NCI-H1694 treated with DMSO at 0.1 percent for 48 hours (cell line): ENCODE data around the gene LSP1.

Experiments
- DNase-seq: peaks from one replicate; lab custom pipeline; 2025; lab: John Stamatoyannopoulos, UW

The LSP1 gene

DNA sequence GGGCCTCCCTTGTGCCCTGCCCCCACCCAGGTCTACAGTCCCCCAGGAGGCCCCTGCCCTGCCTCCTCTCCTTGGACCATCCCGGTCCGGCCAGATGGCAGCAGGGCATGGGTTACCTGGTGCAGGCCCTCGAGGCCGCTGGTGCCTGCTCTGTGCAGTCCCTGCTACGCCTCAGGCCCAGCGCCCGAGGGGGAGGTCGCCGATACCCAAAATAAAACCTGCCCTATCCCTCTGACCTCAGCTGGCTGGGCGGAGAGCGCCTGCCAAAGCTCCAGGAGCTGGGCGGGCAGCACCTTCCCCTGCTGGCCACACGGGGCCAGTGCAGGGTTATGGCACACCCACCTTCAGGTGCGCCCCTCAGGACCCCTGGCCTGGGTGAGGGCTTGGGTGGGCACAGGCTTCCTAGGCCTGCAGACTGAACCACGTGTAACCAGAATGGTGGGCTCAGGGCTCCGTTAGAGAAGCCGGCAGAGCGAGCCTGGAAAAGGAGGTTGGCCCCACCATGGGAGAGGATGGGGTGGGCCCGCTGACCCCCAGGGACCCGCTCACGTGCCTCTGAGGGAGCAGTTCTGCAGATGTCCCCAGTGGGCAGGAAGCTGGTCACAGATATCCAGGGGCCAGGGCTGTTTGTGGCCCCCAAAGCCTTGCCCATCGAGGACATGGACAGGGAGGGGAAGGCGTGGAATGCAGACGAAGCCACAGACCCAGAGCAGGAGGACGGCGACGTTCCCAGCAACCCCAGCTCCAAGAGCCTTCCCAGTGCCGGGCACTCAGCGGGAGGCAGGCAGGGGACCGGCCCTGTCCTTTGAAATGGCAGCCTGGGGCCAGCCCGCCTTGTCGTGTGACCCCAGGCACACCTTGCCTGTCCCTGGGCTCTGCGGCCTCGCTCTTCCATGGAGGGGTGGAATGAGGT is 64.9 kb downstream of the LSP1 start:
- DNase-seq, result no peak

DNA sequence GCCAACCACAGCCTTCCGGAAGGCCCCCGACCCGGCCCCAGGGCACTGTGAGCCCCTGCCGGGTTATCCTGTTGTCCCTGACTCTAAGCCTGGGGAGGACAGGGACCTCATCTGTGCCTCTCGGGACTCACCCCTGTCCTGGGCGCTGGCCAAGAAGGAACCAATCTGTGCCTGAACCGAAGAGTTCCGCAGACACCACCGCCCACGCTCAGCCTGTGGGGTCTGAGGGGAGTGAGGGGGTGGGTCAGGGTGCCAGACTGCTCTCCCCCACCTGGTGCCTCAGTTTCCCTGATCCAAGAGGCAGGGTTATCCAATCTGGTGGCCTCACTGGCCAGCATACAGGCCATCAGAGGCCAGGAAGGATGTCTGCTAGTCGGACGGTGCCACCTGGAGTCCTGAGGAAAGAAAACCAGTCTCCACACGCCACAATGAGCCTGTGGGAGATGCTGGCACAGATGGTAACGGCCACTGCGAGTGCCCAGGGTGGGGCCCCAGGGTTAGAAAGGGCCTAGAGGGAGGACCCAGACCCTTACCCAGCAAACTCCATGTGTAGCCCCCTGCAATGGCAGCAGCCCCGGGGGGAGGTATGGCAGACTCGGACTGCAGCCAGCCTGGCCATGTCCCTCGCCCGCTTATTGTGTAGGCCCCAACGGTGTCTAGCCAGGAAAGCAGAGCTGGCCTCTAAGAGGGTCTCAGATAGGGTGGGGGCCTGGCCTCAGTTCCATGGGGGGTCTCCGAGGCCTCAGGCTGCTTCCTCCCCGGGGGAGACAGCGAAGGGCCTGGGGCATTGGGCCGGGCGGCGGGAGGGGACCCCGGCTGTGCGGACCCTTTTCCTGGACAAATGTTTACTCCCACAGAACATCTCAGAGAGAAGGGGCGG is 65.8 kb downstream of the LSP1 start:
- DNase-seq, result no peak

DNA sequence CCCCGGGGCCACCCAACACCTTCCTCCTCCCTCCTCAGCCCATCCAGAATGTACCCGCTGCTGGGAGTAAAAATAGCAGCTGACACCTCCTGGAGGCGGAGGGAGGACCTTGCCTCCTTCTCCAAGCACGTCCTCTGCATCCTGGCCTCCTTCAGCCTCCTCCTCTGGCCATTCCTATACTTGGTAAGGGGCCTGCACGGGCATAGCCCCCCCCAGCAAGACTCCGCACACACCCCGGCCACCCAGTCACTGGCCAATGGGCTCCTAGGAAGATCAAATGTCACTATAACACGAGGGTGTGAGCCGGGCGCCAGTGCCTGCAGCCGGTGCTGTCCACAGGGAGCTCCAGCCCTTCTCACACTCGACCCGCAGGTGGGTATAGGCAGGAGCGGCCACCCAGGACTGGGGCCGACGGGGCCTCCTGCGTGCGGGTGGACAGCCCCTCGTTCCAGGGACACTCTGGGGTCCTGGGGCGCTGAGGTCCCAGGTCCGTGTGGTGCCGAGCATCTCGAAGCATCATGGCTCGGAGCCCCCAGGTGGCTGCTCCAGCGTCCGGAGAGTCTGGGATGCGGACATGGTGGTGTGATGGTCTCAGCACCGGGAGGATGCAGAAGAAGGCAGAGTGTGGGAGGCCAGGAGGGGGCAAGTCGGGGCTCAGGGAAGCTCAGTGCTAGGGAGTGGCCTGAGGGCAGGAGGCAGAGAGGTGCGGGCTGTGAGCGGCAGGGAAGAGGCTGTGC is 66.7 kb downstream of the LSP1 start, which contains the start of gene TNNT3:
Gene TNNT3 (plus strand): TSS at position 313 of the 737 bp plus-strand sequence. CDS start 3,172 bp downstream, outside the sequence.
- DNase-seq, result no peak

DNA sequence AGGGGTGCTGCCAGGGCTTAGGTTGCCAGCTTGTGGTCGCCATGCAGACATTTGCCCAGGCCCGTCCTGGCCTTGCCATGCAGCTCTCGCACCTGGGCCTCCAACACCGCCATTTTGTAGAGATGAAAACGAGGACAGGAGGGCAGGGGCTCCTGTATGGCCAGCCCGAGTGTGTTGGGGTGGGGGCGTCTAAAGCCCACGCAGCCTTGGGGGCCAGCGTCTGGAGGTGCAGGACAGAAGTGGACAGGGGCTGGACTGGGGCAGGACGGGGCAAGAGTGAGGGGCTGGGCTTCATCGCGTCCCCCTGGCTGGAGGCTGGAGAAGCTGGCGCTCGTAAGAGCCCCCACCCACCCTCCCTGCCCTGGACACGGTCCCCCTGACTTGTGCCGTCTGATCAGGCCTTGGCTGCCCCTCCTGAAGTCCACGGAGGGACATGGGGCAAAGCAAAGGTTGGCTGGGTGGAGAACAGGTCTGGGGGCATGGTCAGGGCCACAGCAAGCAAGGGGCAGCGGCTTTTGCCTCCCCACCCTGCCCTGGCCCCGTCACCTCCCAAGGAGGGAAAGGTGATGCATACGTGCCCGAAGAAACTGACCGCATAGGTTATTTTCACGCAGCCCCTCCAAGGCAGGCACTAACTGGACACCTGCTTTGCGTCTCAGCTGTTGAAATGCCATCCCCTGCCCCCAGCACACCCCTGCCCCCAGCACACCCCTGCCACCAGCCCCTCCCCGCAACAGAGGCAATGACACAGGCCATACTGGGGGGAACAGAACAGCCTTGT is 67.4 kb downstream of the LSP1 start:
- DNase-seq, result no peak

DNA sequence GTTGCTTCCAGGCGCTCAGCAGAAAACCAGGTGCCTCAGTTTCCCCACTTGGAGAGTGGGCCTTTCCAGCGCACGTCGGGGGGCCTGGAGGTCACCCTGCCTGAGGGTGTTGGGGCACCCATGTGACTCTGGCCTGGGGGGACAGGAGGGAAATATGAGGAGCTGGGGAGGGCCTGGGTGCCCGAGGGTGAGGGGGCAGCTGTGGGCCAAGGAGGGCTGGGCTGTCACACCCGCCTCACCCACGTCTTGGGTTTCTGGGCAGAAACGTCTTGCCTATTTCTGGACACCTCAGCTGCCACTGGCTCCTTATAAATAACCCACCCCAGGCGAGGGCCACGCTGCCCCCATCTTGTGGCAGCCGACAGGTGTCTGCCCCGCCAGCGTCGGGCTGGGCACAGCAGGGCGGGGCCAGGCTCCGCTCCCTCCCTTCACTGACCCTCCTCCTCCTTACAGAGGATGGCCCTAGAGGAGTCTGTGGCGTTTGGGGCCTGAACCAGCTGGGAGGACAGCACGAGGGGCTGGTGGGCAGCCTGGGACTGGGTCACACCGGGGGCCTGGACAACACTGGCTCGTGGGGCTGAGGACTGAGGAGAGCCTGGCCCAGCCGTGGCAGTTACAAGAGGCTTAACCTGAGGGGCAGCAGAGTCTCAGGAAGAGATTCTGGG is 68.2 kb downstream of the LSP1 start:
- no peak for DNase-seq

DNA sequence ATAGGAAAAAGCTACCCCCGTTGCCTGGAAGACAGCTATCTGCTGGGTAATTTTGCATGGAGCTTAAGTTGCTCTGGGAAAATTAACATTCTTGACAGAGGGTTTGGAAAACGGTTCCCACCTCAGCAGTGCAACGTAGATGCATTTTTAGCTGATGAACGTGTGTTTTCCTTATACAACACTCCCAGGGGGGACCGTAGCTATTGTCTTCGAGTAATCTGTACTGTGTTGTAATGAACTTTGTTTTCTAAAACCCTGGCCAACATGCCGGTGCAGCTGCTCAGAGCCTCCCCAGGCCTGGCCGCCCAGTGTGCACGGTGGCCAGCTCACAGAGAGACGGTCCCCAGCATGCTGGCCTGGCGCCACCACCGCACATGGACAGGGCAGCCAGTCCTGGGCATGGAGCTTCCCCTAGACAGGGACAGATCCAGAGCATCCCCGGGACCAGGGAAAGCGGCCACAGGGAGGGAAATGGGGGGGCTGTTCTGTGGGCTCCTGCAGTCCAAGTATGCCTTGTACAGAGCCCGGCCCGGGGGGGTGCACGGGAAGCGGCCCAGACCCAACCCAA is 68.8 kb downstream of the LSP1 start:
- no peak for DNase-seq

DNA sequence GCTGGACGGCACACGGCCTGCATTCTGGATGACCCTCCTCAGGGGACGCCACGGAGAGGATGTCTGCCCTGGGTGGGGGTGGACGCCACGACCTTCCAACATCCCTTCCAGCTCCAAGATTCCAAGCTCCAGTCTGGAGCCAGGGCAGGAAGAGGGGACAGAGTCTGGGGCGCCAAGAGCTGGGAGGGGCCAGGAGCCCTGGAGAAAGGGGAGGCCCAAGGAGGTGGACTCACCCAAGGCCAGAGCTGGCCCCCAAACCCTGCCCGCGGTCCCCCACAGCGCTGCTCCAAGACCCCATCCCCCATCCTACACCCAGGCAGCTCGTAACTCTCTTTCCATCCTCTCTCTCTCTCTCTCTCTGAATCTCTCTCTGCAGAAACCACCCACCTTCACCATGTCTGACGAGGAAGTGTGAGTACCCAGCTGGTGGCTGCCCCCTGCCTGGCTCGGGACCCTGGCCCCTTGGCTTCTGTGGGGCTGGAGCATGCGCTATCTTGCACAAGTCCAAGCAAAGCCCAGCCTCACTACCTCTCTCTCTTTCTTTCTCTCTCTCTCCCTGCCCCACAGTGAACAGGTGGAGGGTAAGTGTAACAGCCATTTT is 69.7 kb downstream of the LSP1 start:
- no peak for DNase-seq

DNA sequence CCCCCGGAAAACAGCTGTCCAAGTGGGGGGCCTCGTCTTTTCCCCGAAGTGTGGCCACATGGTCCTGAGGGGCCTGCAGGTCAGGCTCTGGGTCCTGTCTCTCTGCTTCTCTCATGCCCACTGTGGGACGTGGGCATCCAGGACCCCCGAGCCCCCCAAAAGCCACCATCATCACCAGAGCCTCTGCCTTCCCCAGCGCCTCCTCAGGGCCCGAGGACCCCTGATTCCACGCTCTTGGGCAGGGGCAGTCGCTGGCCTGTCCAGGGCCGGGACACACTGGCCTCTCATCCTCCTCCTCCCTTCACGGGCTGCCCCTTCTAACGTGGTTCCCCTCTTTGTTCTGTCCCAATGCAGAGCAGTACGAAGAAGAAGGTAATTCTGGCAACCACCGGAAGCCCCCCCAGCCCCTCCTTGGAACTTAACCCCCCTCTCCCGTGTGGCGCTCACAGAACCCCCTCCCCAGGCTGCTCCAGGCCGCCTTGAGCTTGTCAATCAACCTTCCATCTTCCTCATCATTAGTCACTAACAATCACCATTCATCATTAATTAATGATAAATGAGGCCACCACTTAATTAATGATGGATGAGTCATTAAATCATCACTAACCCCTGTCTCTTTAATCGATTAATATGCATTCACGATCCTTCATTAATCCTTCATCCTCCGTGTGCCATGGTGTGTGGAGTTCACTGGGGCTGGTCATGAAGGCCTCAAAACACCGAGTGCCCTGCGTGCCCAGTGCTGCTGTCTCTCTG is 70.5 kb downstream of the LSP1 start:
- no peak for DNase-seq

DNA sequence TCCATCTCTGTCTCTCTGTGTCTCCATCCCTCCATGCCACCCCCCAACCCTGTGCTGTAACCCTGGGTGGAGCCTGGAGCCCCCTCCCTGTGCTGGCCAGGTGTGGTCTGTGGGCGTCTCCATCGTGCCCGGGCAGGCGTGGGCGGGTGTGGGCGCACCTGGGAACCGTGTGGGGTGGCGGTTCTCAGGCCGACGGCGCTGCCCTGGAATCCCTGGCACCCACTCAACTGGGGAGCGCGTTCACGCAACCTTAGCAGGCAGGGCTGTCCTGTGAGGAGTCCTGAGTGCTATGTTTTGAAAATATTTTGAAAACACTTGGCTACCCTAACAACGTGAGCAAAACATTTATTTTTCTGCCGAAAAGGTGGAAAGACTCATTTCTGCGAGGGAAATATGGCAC is 71.3 kb downstream of the LSP1 start:
- no peak for DNase-seq

DNA sequence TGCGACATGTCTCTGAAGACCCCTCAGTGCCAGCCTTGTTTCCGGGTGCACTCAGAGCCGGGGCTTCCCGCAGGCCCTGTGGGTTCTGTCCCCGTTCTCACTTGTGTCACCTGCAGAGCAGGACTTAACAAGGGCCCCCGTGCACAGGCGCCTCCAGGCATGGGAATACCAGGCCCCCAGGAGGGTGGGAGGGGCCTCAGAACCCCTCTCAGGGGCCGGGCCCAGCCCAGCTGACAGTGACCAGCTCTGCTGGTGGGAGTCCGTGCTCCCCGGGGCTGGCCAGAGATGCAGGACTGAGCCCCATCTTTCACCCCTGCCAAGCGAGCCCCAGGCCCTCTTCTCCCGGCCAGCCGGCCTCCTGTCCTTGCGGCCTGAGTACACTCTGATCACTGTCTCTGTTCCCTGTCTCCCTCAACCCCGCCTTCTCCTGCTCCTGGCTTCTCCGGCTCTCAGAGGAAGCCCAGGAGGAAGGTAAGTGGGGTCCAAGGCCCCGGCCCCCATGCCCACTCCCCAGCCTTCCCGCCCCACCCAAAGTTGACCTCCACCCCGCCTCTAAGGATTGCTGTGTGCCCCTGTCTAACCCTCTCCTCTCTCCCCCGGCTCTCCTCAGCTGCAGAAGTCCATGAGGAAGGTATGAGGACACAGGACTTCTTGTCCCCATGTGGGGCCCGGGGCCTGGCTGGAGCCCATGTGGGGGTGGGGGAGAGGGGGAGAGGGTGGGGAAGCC is 71.9 kb downstream of the LSP1 start:
- DNase-seq, result no peak

DNA sequence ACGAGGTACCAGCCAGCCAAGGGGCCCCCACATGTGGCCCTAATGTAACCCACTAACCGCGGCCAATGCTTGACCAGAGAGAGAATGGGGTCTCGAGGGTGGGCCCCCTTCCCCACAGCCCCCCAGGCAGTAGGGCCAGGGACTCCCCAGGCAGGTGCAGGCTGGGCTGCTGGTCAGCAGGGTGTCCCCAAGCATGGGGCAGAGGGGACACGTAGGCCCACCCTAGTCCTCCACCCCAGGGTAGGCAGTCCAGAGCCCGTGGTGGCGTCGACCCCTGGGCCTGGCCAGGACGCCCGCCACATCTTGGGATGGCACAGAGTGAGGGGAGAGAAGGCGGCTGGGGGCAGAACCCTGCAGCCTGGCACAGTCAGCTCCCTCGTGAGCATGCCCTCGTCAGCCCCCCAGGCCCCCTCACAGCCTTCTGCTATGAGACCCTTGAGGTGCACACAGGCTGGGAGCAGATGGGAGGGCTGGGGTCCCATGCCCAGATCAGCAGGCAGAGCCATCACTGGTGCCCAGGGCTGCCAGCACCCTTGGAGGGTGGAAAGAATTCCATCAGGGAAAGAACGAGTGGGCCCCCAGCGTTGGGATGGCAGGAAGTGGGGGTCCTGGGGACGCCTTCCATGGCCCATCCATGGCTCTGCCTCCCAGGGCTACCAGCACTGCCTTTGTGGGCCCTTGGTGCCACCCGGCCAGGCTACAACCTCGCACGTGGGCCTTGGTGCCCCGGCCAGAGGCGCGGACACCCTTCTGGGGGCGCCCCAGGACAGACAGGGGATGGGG is 72.7 kb downstream of the LSP1 start:
- DNase-seq, result no peak

DNA sequence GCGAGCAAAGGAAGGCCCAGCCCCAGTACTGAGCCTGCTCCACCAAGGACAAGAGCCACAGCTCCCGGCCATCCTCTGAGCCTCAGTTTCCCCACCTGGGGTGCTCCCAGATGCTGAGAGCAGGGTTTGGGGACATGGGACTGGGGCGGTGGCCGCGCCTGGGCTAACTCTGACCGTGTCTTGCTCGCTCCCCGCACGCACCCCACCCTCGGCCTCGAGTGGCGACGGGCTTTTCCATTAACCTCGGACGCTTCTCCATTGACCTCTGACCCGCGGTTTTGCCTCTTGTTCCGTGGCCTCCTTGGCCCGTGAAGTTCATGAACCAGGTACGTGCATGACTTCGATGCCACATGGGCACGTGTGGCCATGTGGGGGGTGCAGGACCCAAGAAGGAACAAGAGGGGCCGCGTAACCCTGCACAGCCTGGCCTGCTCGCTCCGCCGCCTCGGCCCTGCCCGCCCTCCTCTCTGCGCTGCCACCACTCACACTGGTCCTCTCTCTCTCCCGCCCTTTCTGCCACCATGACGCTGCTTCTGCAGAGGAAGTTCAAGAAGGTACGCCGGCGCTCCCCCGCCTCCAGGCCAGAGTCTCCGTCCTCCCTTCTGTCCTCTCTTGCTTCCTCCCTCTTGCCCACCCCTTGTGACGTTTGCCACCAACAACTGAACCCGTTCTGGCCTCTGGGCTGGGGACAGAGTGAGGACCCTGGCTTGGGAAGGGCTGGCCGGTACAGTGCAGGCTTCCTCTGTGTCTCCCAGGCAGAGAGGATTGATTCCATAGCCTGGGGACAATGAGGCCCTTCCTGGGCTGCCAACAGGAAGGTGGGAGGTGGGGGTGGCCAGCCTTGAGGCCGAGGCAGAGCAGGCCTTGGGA is 73.5 kb downstream of the LSP1 start:
- DNase-seq, result no peak

DNA sequence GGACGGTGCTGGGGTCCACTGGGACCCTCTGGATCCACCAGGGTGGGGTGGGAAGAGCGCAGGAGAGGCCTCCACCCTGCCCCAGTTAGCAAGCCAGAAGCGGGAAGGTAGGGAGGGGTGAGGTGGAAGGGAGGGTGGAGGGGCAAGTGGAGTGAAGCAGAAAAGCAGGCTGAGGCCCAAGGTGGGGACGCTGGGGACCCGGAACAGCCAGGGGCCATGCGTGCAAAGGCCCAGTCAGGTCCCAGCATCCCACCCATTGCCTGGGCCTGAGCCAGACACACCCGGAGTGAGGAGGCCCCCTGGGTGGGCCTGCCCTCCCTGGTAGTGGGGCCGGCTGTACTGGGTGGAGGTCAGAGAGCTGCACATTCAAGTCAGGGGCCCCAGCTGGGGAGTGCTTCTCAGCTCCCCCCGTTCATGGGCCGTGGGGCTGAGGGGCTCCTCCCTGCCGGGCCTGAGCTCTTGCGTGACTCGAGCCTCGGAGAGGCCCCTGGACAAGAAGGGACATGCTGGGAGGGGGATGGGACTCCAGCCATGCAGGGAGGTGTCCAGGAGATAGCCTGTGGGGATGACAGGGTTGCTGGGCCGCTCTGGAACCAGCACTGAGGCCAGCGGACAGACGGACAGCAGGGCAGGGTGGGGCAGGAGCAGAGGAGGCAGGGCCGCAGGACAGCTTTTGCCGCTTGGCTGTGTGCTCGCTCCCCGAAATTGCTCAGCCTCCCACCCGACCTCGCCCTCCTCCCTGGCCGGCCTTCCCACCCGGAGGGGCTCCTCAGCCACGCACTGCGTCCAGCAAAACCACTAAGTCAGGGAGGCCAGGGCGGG is 74.4 kb downstream of the LSP1 start:
- DNase-seq, result no peak

DNA sequence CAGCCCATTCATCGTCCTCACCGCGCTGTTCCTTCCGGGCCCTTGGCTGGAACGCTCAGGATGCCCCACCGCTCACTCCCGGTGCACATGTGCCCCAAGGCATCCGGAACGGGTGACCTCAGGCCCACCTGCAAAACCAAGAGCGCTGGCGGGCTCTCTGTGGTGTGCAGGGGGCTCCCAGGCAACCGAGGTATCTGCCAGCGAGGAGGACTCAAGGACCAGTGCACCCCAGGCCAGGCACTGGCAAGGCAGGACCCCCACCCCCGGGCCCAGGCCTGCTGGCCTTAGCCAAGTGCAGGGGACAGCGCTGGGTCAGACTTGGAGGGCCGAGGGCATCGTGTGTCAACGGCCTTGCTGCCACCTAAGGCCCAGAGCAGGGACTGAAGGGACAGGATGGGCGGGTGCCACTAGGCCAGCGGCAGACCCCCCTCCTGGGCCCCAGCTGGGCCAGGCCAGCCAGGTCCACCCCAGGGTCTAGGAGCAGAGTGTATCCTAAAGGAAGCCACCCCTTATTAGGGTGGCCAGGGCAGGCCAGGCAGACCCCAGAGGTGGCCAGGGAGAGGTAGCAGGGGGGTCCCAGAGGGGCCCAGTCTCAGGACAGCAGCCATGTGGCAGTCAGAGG is 75.1 kb downstream of the LSP1 start:
- no peak for DNase-seq

DNA sequence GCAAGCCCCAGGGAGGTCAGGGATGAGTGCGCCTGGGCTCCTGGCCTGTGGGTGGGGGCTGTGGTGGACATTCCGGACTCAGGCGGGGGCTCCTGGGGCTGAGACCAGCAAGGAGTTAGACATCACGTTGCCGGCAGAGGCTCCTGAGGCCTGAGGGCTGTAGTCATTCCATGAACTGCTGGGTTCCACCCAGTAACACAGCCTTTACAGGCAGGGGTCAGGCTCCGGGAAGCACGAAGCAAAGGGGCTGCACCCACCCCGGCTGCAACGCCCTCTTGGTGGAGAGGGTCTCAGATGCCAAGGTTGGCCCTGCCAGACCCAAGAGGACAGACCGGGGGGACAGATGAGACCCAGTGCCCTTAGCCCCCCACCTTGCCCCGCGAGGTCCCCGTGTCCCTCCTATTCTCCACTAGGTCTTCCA is 75.6 kb downstream of the LSP1 start:
- no peak for DNase-seq
